ENCODE results near the gene ALK.
"Not testable (repeated sequence)": the region's sequence is repeated elsewhere in the genome, so short reads cannot be mapped to it uniquely, and the experiment has no call there.

ALK gene

DNA sequence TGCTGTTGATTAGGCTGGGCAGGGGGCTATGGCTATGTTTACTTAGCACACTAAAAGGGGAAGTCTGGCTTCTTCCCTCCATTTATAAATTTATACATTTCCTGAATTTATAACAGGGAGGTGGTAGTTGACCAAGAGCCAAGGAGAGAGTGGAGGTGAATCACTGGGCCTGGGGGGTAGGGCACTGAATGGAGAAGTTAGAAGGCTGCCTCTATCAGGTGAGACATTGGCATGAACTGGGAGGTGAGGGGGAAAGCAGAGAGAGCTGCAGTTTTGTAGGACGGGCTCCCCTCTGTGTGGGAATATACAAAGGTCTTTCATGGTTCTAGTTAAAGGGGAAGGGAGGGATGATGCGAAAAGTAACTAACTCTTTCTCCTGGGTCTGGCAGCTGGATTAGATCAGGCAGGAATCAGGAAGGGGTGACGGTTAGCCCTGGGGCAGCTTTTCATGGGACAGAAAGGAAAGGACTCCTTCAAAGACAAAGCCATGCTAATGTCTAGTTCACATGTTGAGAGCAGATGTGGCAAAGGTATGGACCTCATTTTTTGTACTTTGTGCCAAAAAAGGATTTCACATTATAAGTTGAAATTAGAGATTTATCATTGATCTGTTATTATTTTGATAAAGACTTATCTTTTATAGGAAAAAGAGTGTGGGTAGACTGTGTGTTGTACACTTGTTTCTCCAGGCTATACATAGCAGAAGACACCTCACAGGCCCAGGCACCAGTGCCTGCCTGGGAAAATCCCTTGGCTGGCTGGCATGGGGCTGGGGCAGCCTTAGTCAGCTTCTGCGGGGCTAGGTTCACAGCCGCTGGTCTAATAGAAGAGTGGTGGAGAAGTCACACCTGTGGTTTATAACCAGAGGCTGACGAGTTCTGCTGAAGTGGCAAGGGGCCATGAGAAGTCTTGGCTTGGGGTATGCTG lies 647.4 kb downstream of the ALK start:
- peak; percentile 7 for DNase-seq (ENCODE audit: low read depth)

GRCh38 chr2:29273004-29273684 lies 648.2 kb downstream of the ALK start:
- DNase-seq (ENCODE audit: low read depth): no peak

DNA sequence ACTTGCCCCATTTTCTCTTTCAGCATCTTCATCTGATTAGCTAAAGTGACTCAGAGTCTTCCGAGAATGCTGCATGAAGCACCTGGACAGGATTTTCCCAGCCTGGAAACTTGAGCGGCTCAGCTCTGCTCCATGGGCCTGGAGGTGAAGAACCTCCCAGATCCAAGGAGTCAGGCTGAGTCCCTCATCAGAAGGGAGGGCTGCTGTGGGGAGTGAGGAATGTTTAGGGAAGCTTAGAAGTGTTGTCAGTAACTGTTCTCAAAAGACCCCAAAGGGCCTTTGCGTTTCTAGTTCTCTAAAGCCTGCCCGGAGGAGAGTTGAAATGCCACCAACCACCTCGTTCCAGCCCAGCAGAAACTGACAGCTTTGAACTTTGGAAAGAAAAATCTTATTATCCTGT lies 649.1 kb downstream of the ALK start:
- DNase-seq (ENCODE audit: low read depth): no peak

DNA sequence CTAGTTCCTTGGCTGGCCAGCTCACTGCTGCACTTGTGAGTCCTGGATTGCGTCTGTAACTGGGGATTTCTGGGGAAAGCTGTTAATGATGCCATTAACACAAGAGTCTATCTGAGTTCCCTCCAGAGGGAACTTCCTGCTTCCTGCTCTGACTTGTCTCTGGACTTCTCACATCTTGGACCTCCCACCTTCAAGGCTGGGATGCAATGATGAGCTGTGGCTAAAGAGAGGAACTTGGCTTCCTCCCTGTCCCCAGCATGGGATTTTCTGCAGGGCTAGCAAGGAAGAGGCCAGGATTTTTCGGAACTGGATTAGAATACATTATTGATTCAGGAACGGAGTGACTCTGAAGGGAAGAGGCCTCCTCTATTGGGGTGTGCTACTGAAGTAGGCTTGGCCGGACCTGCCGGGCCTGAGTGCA lies 650.7 kb downstream of the ALK start:
- no peak for DNase-seq (ENCODE audit: low read depth)

DNA sequence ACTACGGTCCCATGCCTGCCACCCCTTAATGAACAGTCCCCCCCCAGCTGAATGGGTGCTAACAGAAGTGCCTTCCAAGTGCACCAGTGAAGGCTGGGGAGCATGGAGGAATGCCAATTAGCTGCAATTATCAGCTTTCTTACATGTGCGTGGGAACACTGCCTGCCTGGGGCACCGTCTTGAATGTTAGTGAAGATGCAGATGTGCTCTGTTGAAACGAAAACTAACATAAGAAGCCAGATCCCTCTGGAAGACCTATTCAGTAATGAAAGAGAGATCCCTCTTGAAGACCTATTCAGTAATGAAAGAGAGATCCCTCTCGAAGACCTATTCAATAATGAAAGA lies 651.6 kb downstream of the ALK start:
- no peak for DNase-seq (ENCODE audit: low read depth)

DNA sequence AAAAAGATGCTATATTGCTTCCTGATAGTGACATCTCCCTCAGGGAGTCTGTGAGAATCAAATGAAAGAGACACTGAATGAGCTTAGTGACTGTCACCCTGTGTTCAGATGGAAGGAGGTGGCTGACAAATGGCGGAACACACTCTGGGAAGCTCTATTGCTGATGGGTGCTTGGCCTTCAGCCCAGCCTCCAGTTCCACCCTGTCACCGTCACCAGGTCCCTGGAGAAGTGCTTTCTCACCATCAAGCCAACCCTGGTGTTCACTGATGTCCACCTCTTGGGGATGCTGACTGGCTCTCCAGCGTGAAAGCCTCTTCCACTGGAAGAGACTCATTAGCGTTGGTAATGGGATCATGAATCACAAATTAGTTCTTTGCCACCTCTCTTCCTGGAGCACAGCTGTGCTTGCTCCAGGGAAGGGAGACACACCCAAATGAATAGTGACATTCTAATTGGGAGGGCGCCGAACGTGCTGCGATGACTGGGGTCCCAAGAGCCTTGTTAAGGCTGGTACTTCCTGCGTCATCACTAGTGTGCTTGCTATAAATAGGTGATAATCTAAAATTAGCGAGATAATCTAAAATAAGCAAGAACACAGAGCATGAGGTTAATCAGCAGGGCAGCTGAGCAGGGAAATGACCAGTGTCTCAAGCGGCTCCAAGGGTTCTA lies 652.2 kb downstream of the ALK start:
- DNase-seq (ENCODE audit: low read depth): peak; percentile 7

GRCh38 chr2:29267720-29268119 lies 653.7 kb downstream of the ALK start:
- no peak for DNase-seq (ENCODE audit: low read depth)

DNA sequence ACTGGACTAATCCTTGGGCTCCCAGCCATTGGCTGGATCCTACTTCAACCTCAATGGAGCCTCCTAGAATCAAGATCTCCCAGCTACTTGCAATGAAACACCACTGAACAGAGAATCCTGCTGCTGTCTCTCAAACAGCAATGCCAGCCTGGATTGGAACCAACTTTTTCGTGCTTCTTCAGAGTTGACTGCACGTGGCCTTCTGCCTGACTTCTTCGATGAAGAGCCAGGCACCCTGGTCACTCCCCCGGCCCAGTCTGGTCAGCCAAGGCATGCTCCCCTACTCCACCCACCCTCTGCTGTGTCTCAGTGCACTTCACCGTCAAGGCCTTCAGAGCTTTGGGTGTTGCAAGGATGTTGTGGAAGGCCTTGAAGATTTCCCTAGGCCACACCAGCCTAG lies 657.5 kb downstream of the ALK start:
- no peak for DNase-seq (ENCODE audit: low read depth)

GRCh38 chr2:29262681-29263260 lies 658.6 kb downstream of the ALK start:
- no peak for DNase-seq (ENCODE audit: low read depth)

GRCh38 chr2:29261003-29261402 lies 660.4 kb downstream of the ALK start:
- no peak for DNase-seq (ENCODE audit: low read depth)

DNA sequence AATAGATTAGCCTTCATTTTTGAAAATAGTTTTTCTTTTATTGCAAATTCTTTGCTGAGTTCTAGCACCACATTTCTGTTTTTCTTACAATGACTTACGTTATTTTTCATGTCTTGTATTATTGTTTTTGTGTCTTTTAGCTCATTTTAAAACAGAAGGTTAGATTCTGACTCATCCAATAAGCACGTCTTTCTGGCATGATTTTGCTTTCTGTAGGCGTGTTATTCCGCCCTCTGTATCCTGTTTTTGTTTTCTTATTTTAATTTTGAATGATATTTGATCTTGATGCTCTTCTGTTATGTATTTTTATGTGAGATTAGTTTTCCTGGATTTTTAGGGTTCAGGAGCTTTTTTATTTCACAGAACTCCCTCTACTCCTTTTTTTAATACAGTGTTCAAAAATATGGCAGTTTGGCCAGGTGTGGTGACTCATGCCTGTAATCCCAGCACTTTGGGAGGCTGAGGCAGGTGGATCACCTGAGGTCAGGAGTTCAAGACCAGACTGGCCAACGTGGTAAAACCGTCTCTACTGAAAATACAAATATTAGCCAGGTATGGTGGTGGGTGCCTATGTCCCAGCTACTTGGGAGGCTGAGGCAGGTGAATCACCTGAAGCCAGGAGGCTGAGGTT lies 661.1 kb downstream of the ALK start:
- peak; percentile 58 for DNase-seq (ENCODE audit: low read depth)

DNA sequence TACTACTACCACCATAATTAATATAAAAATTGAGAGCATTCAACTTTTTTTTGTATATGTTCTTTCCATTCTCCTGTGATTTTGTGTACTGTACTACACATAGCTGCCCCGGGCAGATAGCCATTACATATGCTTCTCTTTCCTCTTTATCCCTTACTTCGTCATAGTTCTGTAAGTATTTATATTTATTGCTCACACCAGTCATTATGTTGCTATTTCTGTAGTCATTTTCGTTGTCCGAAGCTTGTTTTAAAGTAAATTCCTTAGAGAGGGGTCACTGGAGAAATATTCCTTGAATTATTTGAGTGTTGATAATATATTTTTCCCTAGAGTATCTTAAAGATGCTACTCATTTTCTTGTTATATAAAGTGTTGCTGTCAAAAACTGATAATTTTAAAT lies 662.2 kb downstream of the ALK start:
- peak; percentile 65 for DNase-seq (ENCODE audit: low read depth)

GRCh38 chr2:29255004-29255403 lies 666.4 kb downstream of the ALK start:
- no peak for DNase-seq (ENCODE audit: low read depth)

GRCh38 chr2:29253495-29254275 lies 667.7 kb downstream of the ALK start:
- DNase-seq (ENCODE audit: low read depth): not testable (repeated sequence)

DNA sequence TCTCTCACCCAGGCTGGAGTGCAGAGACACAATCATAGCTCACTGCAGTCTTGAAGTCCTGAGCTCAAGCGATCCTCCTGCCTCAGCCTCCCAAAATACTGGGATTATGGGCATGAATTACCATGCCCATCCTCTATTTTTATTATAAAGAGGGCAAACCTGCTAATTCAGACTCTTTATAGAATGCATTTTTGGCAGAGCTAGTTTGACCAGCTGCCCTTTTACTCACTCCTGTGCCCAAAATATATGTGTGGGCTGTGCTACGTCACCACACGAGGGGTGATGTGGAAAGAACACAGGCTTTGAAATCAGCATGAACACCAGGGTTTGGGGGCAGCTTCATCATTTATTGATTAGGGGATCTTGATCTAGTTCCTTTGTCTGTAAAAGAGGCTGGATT lies 668.4 kb downstream of the ALK start:
- DNase-seq (ENCODE audit: low read depth): no peak

DNA sequence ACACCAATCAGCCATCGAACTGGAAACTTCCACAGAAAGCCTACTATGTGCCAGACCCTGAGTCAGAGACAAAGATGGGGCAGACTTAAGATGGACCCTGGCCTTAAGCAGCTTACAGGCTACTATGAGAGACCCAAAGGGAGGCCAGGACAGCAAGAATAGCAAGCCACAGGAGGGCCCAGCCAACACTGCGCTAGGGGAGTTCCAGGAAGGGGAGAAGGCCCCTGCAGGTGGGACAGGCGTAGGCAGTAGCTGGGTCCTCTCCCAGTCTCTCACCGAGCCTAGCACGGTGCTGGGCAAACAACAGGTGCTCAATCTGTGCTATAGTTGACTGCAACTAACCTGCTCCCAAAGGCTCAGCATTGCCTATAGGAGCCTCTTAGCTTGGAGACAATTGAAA lies 670.0 kb downstream of the ALK start:
- no peak for DNase-seq (ENCODE audit: low read depth)

DNA sequence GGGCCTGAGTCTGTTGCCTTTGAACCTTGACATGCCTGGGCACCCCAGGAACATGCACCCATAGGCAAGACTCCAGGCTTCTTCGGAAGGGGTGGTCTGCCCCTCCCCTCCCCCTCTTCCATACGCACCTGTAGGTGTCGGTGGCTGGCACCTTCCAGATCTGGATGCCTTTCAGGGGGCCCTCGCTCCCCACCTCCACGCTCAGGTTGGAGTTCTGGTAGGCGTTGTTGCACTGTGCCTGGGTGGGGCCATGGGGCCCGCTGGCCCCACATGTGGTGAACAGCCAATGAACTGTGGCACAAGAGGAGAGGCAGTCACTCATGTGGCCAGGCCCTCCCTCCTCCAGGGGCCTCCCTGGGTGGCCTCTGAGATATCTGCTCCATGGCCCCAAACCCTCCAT lies 670.4 kb downstream of the ALK start:
- no peak for DNase-seq (ENCODE audit: low read depth)

- DNase-seq (ENCODE audit: low read depth): no peak
Measured at GRCh38 chr2:29249666-29250253, 671.6 kb downstream of the ALK start.

- DNase-seq (ENCODE audit: low read depth): no peak
Measured at GRCh38 chr2:29247336-29247914, 674.0 kb downstream of the ALK start.

Measured in EH (cell line).